Central memory CD8-positive, alpha-beta T cell (primary cell): Measurements from ENCODE around the gene STUB1.

Experiments
- ATAC-seq: fragments of 150-1000 bp; cut with Tn5 transposase; replicated peaks from 2 replicates; pipeline ENCODE4 v1.10.0; 2022; ENCODE audit warnings: mild to moderate bottlenecking, moderate FRiP score, moderate number of reproducible peaks; ENCODE audit not compliant: poor library complexity, severe bottlenecking; ENCODE audit errors: extremely low read depth
- DNase-seq, 2 donors: peaks; one replicate each; pipeline ENCODE4 v3.0.0; 2021; ENCODE audit warnings: low spot score in 2 of 2
- H3K27ac Mint-ChIP-seq: one replicate; pipeline ENCODE4 v1.8.0; 2022; ENCODE audit warnings: low read depth, mild to moderate bottlenecking, moderate library complexity, mixed read lengths
- H3K27me3 Mint-ChIP-seq: one replicate; pipeline ENCODE4 v1.8.0; 2022; ENCODE audit warnings: mixed read lengths
- H3K36me3 Mint-ChIP-seq: one replicate; pipeline ENCODE4 v1.8.0; 2022; ENCODE audit warnings: mild to moderate bottlenecking, moderate library complexity, mixed read lengths; ENCODE audit not compliant: insufficient read depth
- H3K4me1 Mint-ChIP-seq: one replicate; pipeline ENCODE4 v1.8.0; 2022; ENCODE audit warnings: mixed read lengths
- H3K4me3 Mint-ChIP-seq: one replicate; pipeline ENCODE4 v1.8.0; 2022; ENCODE audit warnings: mild to moderate bottlenecking, moderate library complexity, mixed read lengths
- H3K9me3 Mint-ChIP-seq: one replicate; pipeline ENCODE4 v1.8.0; 2022; ENCODE audit warnings: mixed read lengths

Gene STUB1

DNA sequence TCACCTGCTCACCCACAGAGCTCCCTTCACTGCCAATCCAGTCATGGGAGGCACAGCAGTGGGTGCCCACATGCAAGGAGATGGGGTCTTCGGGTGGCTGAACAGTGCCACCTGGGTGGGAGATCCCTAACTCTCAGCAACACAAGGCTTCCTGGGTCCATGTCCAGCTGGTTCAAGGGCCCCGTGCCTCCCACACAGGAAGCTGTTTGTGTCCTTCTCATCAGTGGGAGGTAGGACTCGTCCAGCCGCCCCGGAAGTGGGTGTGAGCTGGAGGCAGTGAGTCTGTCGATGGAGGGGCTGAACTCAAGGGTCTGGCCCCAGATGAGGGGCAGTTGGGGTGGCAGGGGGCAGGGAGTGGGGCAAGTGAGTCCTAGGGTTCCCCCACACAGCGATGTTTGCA is 23.8 kb downstream of the STUB1 start:
- DNase-seq (no peak), ATAC-seq (no peak)
- H3K4me3 Mint-ChIP-seq, result no peak overlapping the region
- peaks cover 42% of the 10 kb centered on the region for H3K27me3 Mint-ChIP-seq
- no peaks in the 10 kb centered on the region for H3K9me3 Mint-ChIP-seq
- H3K36me3 Mint-ChIP-seq, result peaks cover 4% of the 10 kb centered on the region
- no peaks in the 10 kb centered on the region for H3K4me1 Mint-ChIP-seq
- H3K27ac Mint-ChIP-seq, result no peak overlapping the region

DNA sequence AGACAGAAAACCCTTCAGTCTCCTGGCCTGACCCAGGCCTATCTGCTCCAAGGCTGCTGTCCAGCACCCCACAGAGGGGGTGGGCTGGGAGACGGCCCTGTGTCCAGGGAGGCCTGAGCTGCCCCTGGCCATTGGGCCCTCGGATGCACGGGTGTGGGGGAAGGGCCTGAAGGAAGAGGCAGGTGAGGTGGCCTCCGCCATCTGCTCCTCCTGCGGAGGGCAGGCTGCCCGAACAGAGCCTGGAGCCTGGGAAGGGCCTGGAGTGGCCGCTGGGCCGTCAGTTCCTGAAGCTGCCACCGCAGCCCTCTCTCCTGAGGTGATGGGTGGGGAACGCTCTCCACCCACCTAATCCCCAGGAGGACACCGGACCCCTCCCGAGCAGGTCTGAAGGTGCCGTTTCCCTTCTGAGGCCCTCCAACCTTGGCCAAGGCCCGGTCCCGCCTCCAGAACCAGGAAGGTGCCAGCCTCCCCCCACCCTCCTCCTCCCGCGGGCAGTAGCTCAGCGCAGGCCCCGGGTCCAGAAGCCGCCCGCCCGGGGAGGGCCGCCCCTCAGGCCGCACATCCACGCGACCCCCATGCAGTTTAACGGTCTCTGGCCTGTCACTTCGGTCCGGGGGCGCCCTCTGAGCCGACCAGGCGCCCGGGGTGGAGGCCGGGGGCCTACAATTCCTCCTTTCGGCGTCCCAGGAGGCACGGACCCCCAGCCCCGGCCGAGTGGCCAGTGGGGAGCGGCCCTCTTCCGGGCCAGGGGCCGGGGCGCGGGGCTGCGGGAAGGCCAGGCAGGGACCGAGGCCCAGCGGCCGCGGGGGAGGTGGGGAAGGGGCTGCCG is 24.6 kb downstream of the STUB1 start:
- ATAC-seq (no peak), DNase-seq (no peak)
- Mint-ChIP-seq H3K27ac (no peak overlapping the region), H3K36me3 (peaks cover 4% of the 10 kb centered on the region), H3K4me3 (no peak overlapping the region), H3K4me1 (no peaks in the 10 kb centered on the region), H3K27me3 (peaks cover 49% of the 10 kb centered on the region), H3K9me3 (no peaks in the 10 kb centered on the region)

DNA sequence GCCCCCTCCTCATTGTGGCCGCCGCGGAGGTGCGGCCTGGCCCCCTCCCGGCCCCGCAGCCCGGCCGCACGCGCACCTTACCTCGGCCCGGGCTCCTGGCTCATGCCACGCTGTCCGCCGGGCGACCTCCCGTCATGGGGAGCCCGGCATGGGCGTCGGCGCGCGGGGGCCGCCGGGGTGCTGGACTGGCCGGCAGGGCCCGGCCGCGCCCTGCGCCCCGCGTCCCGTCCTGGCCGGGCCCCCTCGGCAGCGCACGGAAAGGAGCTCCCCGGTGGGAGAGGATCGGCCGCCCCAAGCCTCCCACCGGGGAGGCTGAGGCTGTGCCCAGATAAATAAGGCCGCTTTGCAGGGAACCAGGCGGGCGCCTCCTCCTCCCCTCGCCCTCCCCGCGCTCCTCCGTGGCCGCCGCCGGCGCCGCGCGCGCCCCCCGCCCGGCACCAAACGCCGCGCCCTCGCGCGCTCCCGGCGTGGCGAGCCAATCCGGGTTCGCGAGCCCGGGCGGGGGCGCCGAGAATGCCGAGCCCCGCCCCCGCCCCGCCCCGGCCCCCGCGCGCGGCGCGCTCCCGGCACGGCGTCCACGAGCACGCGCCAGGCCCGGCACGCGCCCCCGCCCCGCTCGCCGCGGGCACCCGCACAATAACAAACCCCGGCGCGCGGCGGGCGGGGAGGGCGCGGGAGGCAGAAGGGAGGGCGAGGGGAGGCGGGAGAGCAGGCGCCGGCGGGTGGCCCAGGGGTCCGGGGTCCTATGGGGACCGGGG is 25.4 kb downstream of the STUB1 start, which contains the start of gene FBXL16:
TSS of gene FBXL16 (minus strand) at position 371 of the 758 bp plus-strand sequence. CDS start 8,396 bp downstream, outside the sequence.
- Mint-ChIP-seq H3K27me3 (peaks cover 52% of the 10 kb centered on the region), H3K4me3 (no peak within 1 kb of the TSS), H3K9me3 (no peaks in the 10 kb centered on the region), H3K36me3 (peaks cover 4% of the 10 kb centered on the region), H3K27ac (no peak within 1 kb of the TSS), H3K4me1 (no peaks in the 10 kb centered on the region)
- ATAC-seq, result no peak
- DNase-seq, result no peak

DNA sequence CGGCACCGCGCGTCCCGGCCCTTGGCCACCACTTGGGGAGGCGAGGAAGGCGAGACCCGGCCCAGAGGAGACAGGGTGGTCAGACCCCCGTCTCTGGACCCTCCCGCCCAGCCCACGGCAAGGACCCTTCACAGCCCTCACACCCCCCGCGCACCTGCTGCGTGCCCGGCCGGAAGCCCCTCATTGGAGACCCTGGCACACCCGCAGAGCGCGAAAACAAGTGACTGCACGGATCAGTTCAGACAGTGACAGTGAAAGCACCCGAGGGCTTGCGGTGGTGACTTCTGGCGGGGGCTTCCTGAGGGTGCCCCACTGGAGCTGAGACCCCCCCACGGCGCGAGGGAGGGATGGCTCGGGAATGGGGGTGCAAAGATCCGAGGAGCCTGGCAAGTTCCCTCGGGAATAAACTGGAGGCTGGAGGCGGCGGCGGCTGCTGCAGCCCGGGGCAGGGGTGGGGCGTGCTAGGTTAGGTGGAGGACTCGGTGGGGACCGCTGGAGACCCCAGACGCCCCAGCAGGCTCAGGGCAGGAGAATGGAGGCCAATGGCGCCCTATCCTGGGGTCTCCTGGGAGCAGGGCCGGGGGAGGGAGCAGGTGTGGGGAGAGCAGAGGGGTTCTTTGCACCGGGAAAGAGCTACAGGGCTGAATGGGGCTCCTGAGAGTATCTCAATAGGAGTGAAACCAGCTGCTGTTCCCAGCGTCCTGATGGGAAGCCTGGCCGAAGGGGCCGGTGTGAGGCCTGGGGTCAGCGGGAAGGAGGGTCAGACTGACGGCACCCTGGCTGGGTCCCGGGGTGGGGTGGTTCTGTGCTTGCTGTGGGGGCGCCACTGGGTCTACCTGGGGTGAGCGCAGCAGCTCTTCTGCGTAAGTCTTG is 26.2 kb downstream of the STUB1 start:
- no peak for ATAC-seq
- H3K9me3 Mint-ChIP-seq, result no peaks in the 10 kb centered on the region
- H3K36me3 Mint-ChIP-seq, result peaks cover 4% of the 10 kb centered on the region
- H3K27me3 Mint-ChIP-seq, result peaks cover 52% of the 10 kb centered on the region
- no peak overlapping the region for H3K27ac Mint-ChIP-seq
- H3K4me3 Mint-ChIP-seq, result no peak overlapping the region
- no peak for DNase-seq
- H3K4me1 Mint-ChIP-seq, result no peaks in the 10 kb centered on the region

DNA sequence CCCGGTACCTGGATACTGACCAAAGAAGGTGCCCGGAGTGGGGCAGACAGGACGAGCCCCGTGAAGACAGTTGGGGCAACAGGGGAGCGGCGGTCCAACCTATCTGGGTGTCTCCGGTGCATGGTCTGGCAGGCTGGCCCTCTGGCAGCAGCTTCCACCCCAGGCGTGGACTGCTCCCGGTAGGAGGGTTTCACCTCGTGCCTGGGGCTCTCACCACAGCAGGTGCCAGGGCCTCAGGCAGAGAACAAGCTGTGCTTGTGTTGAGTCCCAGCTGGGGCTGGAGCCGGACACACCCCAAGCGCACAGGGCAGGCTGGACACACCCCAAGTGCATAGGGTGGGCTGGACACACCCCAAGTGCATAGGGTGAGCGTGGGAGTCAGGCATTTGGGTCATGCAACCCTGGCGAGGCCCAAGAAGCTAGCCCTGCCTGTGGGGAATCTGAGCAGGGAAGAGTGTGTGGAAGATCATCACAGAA is 26.9 kb downstream of the STUB1 start:
- ATAC-seq (no peak), DNase-seq (no peak)
- Mint-ChIP-seq H3K9me3 (no peaks in the 10 kb centered on the region), H3K4me1 (no peaks in the 10 kb centered on the region), H3K27me3 (peaks cover 48% of the 10 kb centered on the region), H3K27ac (no peak overlapping the region), H3K4me3 (no peak overlapping the region), H3K36me3 (peaks cover 4% of the 10 kb centered on the region)

DNA sequence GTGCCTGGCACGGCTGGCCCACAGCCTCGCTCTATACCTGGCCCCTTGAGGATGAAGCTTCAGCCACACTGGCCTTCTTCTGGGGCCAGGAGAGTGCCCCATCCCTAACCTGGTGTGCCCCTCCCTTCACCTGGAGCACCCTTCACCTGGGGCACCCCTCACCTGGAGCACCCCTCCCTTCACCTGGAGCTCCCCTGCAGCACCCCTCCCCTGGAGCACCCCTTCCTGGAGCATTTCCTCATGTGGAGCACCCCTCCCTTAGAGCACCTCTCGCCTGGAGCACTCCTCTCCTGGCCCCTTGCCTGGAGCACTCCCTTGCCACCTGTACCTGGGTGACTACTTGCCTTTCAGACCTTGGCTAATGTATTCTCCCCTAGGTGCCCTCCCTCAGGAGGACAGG is 27.8 kb downstream of the STUB1 start:
- Mint-ChIP-seq H3K36me3 (peaks cover 1% of the 10 kb centered on the region), H3K4me3 (peak overlapping the region; percentile 5), H3K9me3 (no peaks in the 10 kb centered on the region), H3K4me1 (no peaks in the 10 kb centered on the region), H3K27me3 (peaks cover 39% of the 10 kb centered on the region), H3K27ac (no peak overlapping the region)
- ATAC-seq (no peak), DNase-seq (no peak)

DNA sequence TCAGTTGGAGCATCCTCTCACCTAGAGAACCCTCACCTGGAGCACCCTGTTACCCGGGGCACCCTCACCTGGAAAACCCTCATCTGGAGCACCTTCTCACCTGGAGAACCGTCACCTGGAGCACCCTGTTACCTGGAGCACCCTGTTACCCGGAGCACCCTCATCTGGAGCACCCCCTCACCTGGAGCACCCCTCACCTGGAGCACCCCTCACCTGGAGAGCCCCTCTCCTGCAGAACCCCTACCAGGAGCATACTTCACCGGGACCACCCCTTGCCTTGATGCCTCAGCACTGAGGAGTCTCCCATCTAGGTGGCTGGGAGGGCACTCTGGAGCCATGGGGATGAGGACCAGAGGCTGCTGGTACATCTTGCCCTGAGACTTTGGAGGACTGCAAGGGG is 28.7 kb downstream of the STUB1 start:
- Mint-ChIP-seq H3K4me3 (no peak overlapping the region), H3K9me3 (no peaks in the 10 kb centered on the region), H3K27me3 (peaks cover 36% of the 10 kb centered on the region), H3K4me1 (no peaks in the 10 kb centered on the region), H3K27ac (no peak overlapping the region), H3K36me3 (peaks cover 1% of the 10 kb centered on the region)
- DNase-seq (no peak), ATAC-seq (no peak)

DNA sequence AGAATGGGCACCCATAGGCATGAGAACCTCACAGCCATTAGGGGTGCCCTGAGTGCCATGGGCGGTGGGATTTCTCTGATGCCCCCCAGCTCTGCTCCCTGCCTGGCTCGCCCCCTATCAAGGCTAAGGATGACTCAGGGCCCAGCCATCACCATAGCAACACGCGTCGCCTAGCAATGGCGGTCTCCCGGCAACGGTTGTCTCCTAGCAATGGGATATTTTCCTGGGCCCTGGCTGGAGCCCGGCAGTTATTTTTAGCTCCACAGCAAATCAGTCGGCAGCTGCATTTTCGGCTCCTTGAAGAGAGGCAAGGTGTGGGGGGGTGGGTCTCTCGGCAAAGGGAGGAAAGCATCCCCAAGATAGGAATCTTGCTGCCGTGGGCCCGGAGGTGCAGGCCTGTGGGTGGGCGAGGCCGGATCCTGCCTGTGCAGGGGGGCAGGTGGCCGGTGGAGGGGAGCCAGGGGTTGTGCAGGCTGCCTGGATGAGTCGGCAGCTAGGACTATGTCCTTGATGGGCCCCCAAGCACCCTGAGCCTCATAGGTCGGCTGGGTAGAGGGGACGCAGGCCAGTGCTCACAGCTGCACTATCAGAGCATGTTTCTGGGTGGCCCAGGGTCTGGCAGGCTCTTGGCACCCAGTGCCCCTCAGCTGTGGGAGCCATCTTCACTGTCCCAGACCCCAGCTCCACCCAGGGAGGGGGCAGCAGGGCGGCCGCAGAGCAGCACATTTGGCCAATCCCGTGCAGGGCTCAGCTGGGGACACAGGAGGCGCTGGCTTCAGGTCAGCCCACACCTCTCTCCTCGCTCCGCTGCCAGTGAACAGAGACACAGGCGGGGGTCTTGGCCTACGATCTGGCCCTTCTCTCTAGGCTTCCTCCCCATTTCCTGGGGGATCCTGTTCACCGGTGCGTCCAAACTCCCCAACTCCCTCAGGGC is 29.6 kb downstream of the STUB1 start:
- no peaks in the 10 kb centered on the region for H3K9me3 Mint-ChIP-seq
- DNase-seq (no peak), ATAC-seq (no peak)
- no peak overlapping the region for H3K4me3 Mint-ChIP-seq
- peaks cover 36% of the 10 kb centered on the region for H3K27me3 Mint-ChIP-seq
- no peak overlapping the region for H3K27ac Mint-ChIP-seq
- no peaks in the 10 kb centered on the region for H3K4me1 Mint-ChIP-seq
- no peaks in the 10 kb centered on the region for H3K36me3 Mint-ChIP-seq

DNA sequence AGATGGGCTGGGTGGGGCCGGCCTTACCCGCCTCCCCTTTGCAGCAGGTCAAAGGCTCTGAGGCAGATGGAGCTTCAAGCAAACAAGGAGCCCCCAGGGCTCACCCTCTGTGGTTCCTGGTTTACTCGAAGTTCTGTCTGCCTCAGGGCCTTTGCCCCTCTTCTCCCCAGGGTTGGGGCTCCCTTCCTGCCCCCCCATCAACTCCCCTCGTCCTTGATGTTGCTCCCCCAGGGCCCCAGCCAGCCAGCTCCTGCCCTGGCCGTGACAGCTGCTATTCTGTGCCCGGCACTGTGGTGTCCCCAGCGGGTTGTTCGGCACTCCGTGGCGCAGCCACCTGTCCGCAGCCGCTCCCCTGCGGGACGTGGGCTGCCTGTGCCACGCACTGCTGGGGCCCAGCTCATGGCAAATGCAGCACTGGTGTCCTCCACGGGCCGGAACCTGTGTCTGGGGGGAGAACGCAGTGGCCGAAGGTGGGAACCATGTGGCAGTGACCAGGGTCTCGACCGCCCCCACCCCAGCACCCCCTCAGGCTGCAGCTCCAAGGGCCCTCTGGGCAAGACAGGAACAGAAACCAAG is 30.4 kb downstream of the STUB1 start:
- H3K27me3 Mint-ChIP-seq, result peaks cover 36% of the 10 kb centered on the region
- no peaks in the 10 kb centered on the region for H3K36me3 Mint-ChIP-seq
- no peaks in the 10 kb centered on the region for H3K9me3 Mint-ChIP-seq
- DNase-seq, result no peak
- ATAC-seq, result no peak
- H3K27ac Mint-ChIP-seq, result no peak overlapping the region
- H3K4me3 Mint-ChIP-seq, result no peak overlapping the region
- no peaks in the 10 kb centered on the region for H3K4me1 Mint-ChIP-seq

DNA sequence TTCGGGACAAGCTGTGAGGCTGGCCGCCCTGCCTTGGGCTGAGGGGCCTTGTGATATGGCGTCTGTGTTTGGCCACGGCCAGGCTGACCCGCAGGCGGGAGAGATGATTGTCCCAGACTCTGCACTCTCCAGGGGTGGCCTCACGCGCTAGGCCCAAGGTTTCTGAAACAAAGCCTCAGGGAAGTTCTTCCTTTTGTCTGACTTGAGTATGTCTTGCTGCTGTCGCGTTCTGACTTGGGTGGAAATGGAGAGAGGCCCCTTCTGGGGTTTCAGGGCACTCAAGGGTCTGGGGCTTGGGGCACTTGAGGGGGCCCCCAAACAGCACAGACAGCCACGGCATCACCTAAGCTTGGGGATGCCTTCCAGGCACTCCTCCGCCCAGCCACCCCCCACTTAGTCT is 30.9 kb downstream of the STUB1 start:
- no peaks in the 10 kb centered on the region for H3K9me3 Mint-ChIP-seq
- DNase-seq (no peak), ATAC-seq (no peak)
- H3K36me3 Mint-ChIP-seq, result no peaks in the 10 kb centered on the region
- H3K4me1 Mint-ChIP-seq, result peaks cover 2% of the 10 kb centered on the region
- no peak overlapping the region for H3K27ac Mint-ChIP-seq
- no peak overlapping the region for H3K4me3 Mint-ChIP-seq
- peaks cover 36% of the 10 kb centered on the region for H3K27me3 Mint-ChIP-seq

DNA sequence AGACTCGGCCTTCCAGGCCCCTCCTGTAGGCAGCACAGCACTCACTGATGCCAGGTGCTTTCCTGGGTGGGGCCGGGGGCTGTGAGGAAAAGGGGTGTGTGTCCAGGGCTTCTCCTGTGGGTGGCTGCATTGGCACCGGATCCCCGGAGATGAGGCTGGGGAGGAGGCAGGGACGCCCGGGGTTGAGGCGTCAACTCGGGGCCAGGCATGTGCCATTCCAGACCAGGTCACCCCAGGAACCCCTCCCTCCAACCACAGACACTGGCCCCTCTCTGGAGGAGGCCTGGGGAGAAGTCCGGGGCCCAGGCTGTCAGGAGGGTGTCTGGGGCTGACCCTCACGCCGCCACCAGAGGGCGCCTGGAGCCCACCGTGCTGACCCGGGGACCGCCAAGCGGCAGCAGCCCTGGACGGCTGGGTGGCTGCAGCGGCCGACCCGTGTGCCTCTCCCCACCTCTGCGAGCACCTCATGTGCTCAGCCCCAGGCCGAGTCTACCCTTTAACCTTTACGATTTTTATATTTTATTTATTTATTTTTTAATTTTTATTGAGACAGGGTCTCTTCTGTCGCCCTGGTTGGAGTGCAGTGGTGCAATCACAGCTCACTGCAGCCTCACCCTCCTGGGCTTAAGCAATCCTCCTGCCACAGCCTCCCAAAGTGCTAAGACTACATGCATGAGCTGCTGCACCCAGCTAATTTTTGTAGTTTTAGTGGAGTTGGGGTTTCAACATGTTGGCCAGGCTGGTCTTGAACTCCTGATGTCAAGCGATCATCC is 31.5 kb downstream of the STUB1 start:
- H3K4me1 Mint-ChIP-seq, result peaks cover 7% of the 10 kb centered on the region
- peaks cover 31% of the 10 kb centered on the region for H3K27me3 Mint-ChIP-seq
- DNase-seq (peak; percentile 66 to 74), ATAC-seq (peak; percentile 52)
- no peak overlapping the region for H3K27ac Mint-ChIP-seq
- H3K9me3 Mint-ChIP-seq, result no peaks in the 10 kb centered on the region
- no peak overlapping the region for H3K4me3 Mint-ChIP-seq
- H3K36me3 Mint-ChIP-seq, result no peaks in the 10 kb centered on the region
